ENCODE data around the gene CAST.

DNA sequence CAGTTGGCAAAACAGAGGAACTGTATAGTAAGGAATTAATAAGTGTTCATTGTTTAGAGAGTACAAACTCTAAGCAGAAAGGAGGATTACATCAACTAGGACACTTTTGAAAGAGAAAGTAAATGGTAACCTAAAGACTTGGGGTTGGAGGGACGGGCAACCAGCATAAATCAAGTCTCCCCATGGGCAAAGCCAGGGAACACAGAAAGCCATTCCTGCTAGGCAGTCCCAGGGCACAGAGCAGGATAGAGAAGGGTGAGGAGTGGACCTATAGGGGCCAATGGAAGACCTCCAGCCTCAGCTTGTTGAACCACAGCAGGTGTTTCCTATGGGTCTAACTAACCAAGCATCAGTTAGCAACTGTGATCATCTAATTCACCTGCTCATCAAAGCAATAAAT lies 154.8 kb downstream of the CAST start:
- TF ChIP-seq, protein P1, sequence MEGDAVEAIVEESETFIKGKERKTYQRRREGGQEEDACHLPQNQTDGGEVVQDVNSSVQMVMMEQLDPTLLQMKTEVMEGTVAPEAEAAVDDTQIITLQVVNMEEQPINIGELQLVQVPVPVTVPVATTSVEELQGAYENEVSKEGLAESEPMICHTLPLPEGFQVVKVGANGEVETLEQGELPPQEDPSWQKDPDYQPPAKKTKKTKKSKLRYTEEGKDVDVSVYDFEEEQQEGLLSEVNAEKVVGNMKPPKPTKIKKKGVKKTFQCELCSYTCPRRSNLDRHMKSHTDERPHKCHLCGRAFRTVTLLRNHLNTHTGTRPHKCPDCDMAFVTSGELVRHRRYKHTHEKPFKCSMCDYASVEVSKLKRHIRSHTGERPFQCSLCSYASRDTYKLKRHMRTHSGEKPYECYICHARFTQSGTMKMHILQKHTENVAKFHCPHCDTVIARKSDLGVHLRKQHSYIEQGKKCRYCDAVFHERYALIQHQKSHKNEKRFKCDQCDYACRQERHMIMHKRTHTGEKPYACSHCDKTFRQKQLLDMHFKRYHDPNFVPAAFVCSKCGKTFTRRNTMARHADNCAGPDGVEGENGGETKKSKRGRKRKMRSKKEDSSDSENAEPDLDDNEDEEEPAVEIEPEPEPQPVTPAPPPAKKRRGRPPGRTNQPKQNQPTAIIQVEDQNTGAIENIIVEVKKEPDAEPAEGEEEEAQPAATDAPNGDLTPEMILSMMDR (IDR thresholded peaks at IDR 0.05 in 4 of 5, conservative IDR thresholded peaks at IDR 0.05 in 1 of 5) = no peak
- no peak for TF ChIP-seq POLR2A (IDR thresholded peaks at IDR 0.05)

All from gastrocnemius medialis (tissue), 4 donors.